PC-9 (cell line): Measurements from ENCODE around the gene TAS1R1. TPM values are rescaled to one million over a fixed set of nuclear protein-coding genes. Genes with fewer than 3 reads are reported as not detected.
"Not testable (repeated sequence)": the region's sequence is repeated elsewhere in the genome, so short reads cannot be mapped to it uniquely, and the experiment has no call there.

ENCODE experiments used
- BruUV-seq: library from RNA; stranded (reverse); fragments of 400-500 nt; replicated peaks from 2 replicates; lab custom pipeline; 2021; lab: Mats Ljungman, UMichigan
- CTCF ChIA-PET: fragments of 300-600 bp; sonication (Branson Sonifier 250); formaldehyde crosslinking; loops from one replicate; lab custom pipeline; 2022; ENCODE audit warnings: antibody characterized with exemption; lab: Charles Lee
- POLR2A ChIA-PET: fragments of 300-600 bp; sonication (Branson Sonifier 250); formaldehyde crosslinking; loops from one replicate; lab custom pipeline; 2022; ENCODE audit warnings: antibody characterized with exemption; ENCODE audit not compliant: unreplicated experiment; lab: Charles Lee
- DNase-seq, 2 experiments: peaks; one replicate each; pipeline versions ENCODE4 v3.0.0 to v3.0.0-alpha.2; 2015 to 2022; ENCODE audit warnings: mixed read lengths in 1 of 2
- H2AFZ ChIP-seq: fragments of 200-600 bp; sonication (generic); 2 replicates; pipeline ENCODE4 v1.8.1; 2017; ENCODE audit warnings: antibody characterized with exemption
- H3F3A ChIP-seq: fragments of 200-600 bp; sonication (generic); 2 replicates; pipeline ENCODE4 v1.8.1; 2017; ENCODE audit warnings: antibody characterized with exemption, mild to moderate bottlenecking, low read depth; ENCODE audit not compliant: insufficient read depth
- H3K27ac ChIP-seq: fragments of 200-600 bp; sonication (generic); 2 replicates; pipeline ENCODE4 v1.6.1; 2016; ENCODE audit warnings: mixed run types
- H3K27me3 ChIP-seq: fragments of 200-600 bp; sonication (generic); 2 replicates; pipeline ENCODE4 v1.6.1; 2016; ENCODE audit warnings: low read depth, mixed run types; ENCODE audit not compliant: insufficient read depth
- H3K36me3 ChIP-seq: fragments of 200-600 bp; sonication (generic); 2 replicates; pipeline ENCODE4 v1.6.1; 2016; ENCODE audit warnings: low read depth, mixed run types
- H3K4me1 ChIP-seq: fragments of 200-600 bp; sonication (generic); replicated peaks from 2 replicates; pipeline ENCODE4 v1.6.1; 2016; ENCODE audit warnings: mixed run types; ENCODE audit not compliant: insufficient read depth
- H3K4me2 ChIP-seq: fragments of 200-600 bp; sonication (generic); 2 replicates; pipeline ENCODE4 v1.6.1; 2017; ENCODE audit warnings: mixed run types
- H3K4me3 ChIP-seq: fragments of 200-600 bp; sonication (generic); 2 replicates; pipeline ENCODE4 v1.6.1; 2016; ENCODE audit warnings: mixed run types
- H3K79me2 ChIP-seq: fragments of 200-600 bp; sonication (generic); 2 replicates; pipeline ENCODE4 v1.6.1; 2017; ENCODE audit warnings: low read depth, mixed run types
- H3K9me2 ChIP-seq: fragments of 200-600 bp; sonication (generic); 2 replicates; pipeline ENCODE4 v1.8.1; 2017; ENCODE audit warnings: mild to moderate bottlenecking; ENCODE audit not compliant: insufficient read depth
- H3K9me3 ChIP-seq: fragments of 200-600 bp; sonication (generic); 2 replicates; pipeline ENCODE4 v1.8.1; 2016; ENCODE audit warnings: low read depth; ENCODE audit not compliant: insufficient read depth
- H4K20me1 ChIP-seq: fragments of 200-600 bp; sonication (generic); 2 replicates; pipeline ENCODE4 v1.8.1; 2017; ENCODE audit not compliant: insufficient read depth
- EZH2 ChIP-seq: fragments of 200-600 bp; sonication (generic); IDR thresholded peaks from 2 replicates; pipeline ENCODE4 v1.8.0; 2017; ENCODE audit warnings: antibody characterized with exemption, low read depth
- intact Hi-C: fragments of 100-400 bp; cut with micrococcal nuclease; formaldehyde crosslinking; loops from one replicate; pipeline ENCODE4 v1.10.0; 2022; ENCODE audit not compliant: unreplicated experiment
- total RNA-seq: library from RNA; stranded (reverse); gene quantifications from 2 replicates; pipeline ENCODE4 v1.2.3, GENCODE V29; 2021
- TF ChIP-seq, protein P1 (sequence below): fragments of 200-600 bp; sonication (generic); conservative IDR thresholded peaks from 2 replicates; pipeline ENCODE4 v1.6.1; 2017; ENCODE audit warnings: mixed run types, antibody characterized with exemption, mild to moderate bottlenecking, moderate library complexity

TAS1R1 gene
- total RNA-seq, 1 experiment from 2014 or later, result not detected

DNA sequence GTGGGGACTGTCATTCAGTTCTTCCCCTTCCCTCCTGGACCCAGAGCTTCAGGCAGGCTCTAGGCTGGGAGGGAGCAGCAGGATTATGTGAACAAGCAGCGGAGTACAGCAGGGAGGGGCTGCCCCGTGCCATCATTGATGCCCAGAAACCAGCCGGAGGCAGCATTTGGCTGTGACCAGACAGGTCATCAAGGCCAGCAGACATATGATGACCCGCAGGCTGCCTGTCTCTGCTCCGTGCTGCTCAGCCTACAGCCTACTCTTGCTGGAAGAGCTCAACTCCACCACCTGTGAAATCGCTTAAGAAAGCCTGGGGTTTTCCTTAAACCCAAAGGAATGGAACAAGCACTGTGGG lies 42.6 kb downstream of the TAS1R1 start:
- Histone ChIP-seq H3F3A (no peaks in the 10 kb centered on the region; the same call in 1 of the 2 replicates), H3K9me2 (no peaks in the 10 kb centered on the region), H3K79me2 (peaks cover 52% of the 10 kb centered on the region), H3K4me3 (no peak overlapping the region), H2AFZ (no peak overlapping the region), H3K27ac (no peak overlapping the region), H3K4me2 (no peak overlapping the region), H3K36me3 (no peaks in the 10 kb centered on the region), H3K27me3 (no peaks in the 10 kb centered on the region), H3K4me1 (no peaks in the 10 kb centered on the region), H4K20me1 (no peaks in the 10 kb centered on the region; the same call in 1 of the 2 replicates), H3K9me3 (no peaks in the 10 kb centered on the region)
- no TSS peak for BruUV-seq
- no peak for DNase-seq
- POLR2A ChIA-PET, result no interaction called here
- no peak for TF ChIP-seq EZH2
- TF ChIP-seq, protein P1, sequence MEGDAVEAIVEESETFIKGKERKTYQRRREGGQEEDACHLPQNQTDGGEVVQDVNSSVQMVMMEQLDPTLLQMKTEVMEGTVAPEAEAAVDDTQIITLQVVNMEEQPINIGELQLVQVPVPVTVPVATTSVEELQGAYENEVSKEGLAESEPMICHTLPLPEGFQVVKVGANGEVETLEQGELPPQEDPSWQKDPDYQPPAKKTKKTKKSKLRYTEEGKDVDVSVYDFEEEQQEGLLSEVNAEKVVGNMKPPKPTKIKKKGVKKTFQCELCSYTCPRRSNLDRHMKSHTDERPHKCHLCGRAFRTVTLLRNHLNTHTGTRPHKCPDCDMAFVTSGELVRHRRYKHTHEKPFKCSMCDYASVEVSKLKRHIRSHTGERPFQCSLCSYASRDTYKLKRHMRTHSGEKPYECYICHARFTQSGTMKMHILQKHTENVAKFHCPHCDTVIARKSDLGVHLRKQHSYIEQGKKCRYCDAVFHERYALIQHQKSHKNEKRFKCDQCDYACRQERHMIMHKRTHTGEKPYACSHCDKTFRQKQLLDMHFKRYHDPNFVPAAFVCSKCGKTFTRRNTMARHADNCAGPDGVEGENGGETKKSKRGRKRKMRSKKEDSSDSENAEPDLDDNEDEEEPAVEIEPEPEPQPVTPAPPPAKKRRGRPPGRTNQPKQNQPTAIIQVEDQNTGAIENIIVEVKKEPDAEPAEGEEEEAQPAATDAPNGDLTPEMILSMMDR, result no peak
- CTCF ChIA-PET, result interaction anchor here (0.6 kb wide), 1 partner anchor 111 kb away, joined by 3 read pairs; no protein-coding TSS in a partner anchor
- intact Hi-C loops, result no loop called here

DNA sequence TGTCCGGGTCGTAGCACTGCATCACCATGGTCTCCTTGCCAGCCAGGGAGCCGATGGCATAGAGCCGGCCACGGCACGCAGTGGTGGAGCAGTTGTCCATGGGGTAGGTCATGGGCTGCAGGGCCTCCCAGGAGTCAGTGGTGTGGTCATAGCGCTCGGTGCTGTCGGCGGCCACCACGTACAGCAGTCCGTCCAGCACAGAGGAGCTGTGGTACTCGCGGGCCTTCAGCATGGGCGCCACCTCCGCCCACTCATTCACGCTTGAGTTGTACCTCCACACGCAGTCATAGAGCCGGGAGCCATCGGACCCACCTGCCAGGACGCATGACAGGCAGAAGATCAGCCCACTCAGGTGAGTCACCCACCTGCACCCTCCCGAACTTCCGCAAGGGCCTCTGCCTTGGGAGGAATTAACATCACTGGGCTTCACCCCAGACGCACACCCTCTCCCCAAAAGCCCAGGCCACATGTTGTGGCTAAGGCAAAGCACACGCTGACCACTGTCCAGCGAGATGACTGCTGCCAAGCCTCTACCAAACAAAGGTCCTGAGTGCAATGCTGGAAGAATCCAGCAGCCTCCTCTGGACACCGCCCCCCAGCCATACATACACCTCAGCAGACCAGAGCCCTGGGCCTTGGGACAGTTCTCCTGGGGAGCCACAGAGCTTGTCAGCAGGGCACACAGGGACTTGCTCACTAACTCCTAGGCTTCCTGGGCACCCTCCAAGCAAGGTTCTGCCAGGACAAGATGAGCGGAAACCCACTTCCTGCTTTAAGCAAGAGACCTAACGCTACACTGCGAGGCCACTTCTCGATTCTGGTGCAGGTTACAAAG lies 44.3 kb downstream of the TAS1R1 start:
- ChIA-PET POLR2A (interaction anchor here (0.6 to 0.8 kb wide), 2 partner anchors 213 to 1313 kb away, joined by 3 to 12 read pairs; no protein-coding TSS in a partner anchor), CTCF (interaction anchor here (1.1 to 1.4 kb wide), 2 partner anchors 31 to 176 kb away, joined by 3 read pairs; no protein-coding TSS in a partner anchor)
- TF ChIP-seq EZH2, result no peak
- TF ChIP-seq, protein P1, result no peak
- DNase-seq, result peak; percentile 57 to 63
- Histone ChIP-seq H3K36me3 (no peaks in the 10 kb centered on the region), H3K4me1 (no peaks in the 10 kb centered on the region), H3K79me2 (peaks cover 52% of the 10 kb centered on the region), H3K27me3 (no peaks in the 10 kb centered on the region), H2AFZ (no peak overlapping the region), H3K27ac (no peak overlapping the region), H3K9me2 (no peaks in the 10 kb centered on the region), H3K4me3 (peak overlapping the region; percentile 86; the same call in 1 of the 2 replicates), H3K9me3 (no peaks in the 10 kb centered on the region), H3K4me2 (peak overlapping the region; percentile 99), H4K20me1 (no peaks in the 10 kb centered on the region; the same call in 1 of the 2 replicates), H3F3A (peaks cover 2% of the 10 kb centered on the region; the same call in 1 of the 2 replicates)
- intact Hi-C loops, result no loop called here
- BruUV-seq, result no TSS peak

DNA sequence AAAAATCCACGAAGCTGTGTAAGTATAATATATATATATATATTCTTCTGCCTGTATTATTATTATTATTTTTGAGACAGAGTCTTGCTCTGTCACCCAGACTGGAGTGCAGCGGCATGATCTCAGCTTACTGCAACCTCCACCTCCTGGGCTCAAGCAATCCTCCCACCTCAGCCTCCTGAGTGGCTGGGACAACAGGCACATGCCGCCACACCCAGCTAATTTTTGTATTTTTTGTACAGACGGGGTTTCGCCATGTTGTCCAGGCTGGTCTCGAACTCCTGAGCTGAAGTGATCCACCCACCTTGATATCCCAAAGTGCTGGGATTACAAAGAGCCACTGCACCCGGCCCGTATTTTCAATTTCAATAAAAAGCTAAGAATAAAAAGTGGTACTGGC lies 44.9 kb downstream of the TAS1R1 start:
- not testable (repeated sequence) for H3K9me3 ChIP-seq, H2AFZ ChIP-seq, H4K20me1 ChIP-seq, H3K4me1 ChIP-seq, H3K36me3 ChIP-seq, BruUV-seq, H3F3A ChIP-seq, DNase-seq, H3K9me2 ChIP-seq, H3K27me3 ChIP-seq
- intact Hi-C loops, result loop anchor here (5.0 kb wide), 1 partner anchor 108 kb away; the partner anchor contains the start of gene PLEKHG5
- ChIA-PET POLR2A (interaction anchor here (0.6 to 1.0 kb wide), 3 partner anchors 23 to 1312 kb away, joined by 3 to 12 read pairs (median 3); no protein-coding TSS in a partner anchor), CTCF (interaction anchor here (0.6 to 1.4 kb wide), 3 partner anchors 30 to 177 kb away, joined by 3 read pairs; partner anchors contain the start of gene NOL9)
- Histone ChIP-seq H3K79me2 (peaks cover 52% of the 10 kb centered on the region), H3K4me2 (peak overlapping the region; percentile 99), H3K27ac (peak overlapping the region; percentile 84), H3K4me3 (peak overlapping the region; percentile 86)
